Thyroid gland (tissue), 4 donors: ENCODE data around the gene GCN1.

Experiments
- CTCF ChIP-seq, 6 experiments: fragments of 200-600 bp in 3 of 6; fragments of 450-650 bp in 3 of 6; sonication (generic) in 3 of 6; IDR thresholded peaks; one replicate each; pipeline ENCODE4 v1.5.1; 2016 to 2019; ENCODE audit warnings: antibody characterized with exemption in 6 of 6, mild to moderate bottlenecking in 2 of 6, inconsistent platforms in 1 of 6, moderate library complexity in 1 of 6
- POLR2A ChIP-seq, 2 donors: fragments of 450-650 bp; IDR thresholded peaks; one replicate each; pipeline ENCODE4 v1.6.1; 2017; ENCODE audit warnings: antibody characterized with exemption in 2 of 2, mild to moderate bottlenecking in 2 of 2, moderate library complexity in 1 of 2

GRCh38 chr12:120132863-120133385 is 61.6 kb downstream of the GCN1 start:
- TF ChIP-seq CTCF (IDR thresholded peaks at IDR 0.05) (no peak), POLR2A (IDR thresholded peaks at IDR 0.05) (no peak)
